ENCODE results near the gene SHISA8. TPM values are rescaled to one million over a fixed set of nuclear protein-coding genes. Genes with fewer than 3 reads are reported as not detected.

SHISA8 gene
- total RNA-seq, 1 experiment from 2014 or later: 2.3 TPM

DNA sequence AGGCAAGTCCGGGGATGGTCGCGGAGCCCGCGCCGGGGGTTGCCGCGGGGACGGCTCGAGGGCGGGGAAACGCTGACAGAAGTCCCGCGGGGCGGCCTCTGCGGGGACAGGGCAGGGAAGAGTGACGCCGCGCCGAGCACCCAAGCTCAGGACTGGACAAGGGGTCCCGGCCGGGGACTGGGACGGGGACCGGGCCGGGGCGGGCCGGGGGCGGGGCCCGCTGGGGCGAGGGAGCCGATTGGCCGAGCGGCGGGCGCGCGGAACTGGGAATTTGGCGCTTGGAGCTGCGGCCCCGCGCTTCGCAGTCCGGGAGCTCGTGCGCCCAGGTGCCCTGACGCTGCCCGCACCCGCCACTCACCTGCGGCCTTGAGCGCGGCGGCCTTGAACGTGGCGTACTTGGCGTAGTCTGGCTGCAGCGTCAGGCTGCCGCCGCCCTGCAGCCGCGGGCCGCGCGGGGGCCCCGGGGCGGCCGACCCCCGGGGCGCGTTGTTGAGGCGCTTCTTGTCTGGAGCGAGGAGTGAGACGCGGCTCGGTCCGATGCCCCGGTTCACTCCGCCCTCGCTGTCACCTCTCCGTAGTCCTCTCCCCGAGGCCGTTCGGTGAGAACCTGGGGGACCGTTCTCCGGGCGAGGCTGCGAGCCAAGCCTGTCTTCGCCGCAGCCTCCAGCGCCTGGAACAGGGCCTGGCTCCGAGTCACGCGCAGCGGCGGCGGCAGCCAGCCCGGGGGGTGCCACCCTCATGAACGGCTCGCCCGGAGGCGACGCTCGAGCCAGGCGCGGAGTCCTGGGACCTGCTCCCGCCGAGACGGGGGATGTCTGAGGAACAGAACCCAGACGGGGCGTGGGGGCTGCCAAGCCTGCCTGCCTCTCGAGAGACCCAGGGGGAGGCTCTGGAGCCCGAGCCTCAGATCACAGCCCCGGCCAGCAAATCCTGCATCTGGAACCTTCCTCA, 4.5 kb downstream of the SHISA8 start:
- TF ChIP-seq, protein P1, sequence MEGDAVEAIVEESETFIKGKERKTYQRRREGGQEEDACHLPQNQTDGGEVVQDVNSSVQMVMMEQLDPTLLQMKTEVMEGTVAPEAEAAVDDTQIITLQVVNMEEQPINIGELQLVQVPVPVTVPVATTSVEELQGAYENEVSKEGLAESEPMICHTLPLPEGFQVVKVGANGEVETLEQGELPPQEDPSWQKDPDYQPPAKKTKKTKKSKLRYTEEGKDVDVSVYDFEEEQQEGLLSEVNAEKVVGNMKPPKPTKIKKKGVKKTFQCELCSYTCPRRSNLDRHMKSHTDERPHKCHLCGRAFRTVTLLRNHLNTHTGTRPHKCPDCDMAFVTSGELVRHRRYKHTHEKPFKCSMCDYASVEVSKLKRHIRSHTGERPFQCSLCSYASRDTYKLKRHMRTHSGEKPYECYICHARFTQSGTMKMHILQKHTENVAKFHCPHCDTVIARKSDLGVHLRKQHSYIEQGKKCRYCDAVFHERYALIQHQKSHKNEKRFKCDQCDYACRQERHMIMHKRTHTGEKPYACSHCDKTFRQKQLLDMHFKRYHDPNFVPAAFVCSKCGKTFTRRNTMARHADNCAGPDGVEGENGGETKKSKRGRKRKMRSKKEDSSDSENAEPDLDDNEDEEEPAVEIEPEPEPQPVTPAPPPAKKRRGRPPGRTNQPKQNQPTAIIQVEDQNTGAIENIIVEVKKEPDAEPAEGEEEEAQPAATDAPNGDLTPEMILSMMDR (conservative IDR thresholded peaks at IDR 0.05): no peak
- no peak for TF ChIP-seq EZH2 (IDR thresholded peaks at IDR 0.05; ENCODE audit: low read depth)
- no peaks in the 10 kb centered on the region for H3K9me3 ChIP-seq (ENCODE audit: insufficient read depth, low read depth)
- ChIA-PET POLR2A (ENCODE audit: unreplicated experiment) (no interaction called here), CTCF (no interaction called here)
- intact Hi-C loops (cut with micrococcal nuclease; ENCODE audit: unreplicated experiment): no loop called here
- H3K4me3 ChIP-seq: no peak overlapping the region
- no peak overlapping the region for H3K4me2 ChIP-seq
- peaks cover 19% of the 10 kb centered on the region; the same call in 1 of the 2 replicates for H3F3A ChIP-seq (ENCODE audit: insufficient read depth, low read depth)
- peaks cover 8% of the 10 kb centered on the region; the same call in 1 of the 2 replicates for H4K20me1 ChIP-seq (ENCODE audit: insufficient read depth)
- H3K79me2 ChIP-seq (ENCODE audit: low read depth): no peaks in the 10 kb centered on the region
- no peak overlapping the region for H2AFZ ChIP-seq
- peaks cover 3% of the 10 kb centered on the region; the same call in 1 of the 2 replicates for H3K27me3 ChIP-seq (ENCODE audit: insufficient read depth, low read depth)
- H3K27ac ChIP-seq: no peak overlapping the region
- DNase-seq: peak in 1 of 2 experiments; percentile 28
- 0 out of 2 replicates have a peak, but pooled peaks cover 7% of the 10 kb centered on the region for H3K4me1 ChIP-seq (replicated peaks; ENCODE audit: insufficient read depth)
- no peaks in the 10 kb centered on the region for H3K36me3 ChIP-seq (ENCODE audit: low read depth)
- no TSS peak for BruUV-seq (replicated peaks)
- no peaks in the 10 kb centered on the region for H3K9me2 ChIP-seq (ENCODE audit: insufficient read depth)

DNA sequence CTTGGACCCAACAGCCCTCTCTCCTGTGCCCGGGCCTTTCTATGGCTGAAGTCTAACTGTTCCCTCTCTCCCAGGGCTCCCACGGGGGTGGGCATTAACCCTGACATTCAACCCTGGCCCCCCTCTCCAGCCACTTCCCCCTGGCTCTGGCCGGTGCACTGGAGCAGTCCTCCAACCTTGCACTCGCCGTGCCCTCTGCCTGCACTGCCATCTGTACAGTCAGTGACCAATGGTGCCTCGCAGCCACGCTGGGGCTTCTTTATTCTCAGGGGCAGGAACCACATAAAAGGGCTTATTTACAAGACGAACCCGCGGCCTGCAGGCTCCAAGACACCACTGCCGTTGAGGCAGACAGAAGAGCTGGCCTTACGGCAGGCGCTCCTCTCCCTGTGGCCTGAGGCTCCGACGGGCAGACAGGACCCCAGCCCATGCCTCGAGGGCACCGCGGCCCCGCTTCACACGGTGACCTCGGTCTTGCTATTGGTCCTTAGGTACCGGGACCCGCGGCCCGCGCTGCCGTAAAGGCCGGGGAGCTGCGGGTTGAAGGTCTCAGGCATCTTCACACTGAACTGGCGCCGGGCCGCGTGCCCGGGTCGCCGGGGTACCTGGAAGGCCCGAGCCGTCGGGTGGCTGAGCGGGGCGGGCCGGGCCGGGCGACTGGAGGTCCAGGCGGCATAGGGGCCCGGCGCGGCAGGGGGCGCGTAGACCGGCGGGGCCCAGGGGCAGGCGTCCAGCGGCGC, 5.4 kb downstream of the SHISA8 start:
- intact Hi-C loops (cut with micrococcal nuclease; ENCODE audit: unreplicated experiment): no loop called here
- H3K4me3 ChIP-seq: no peak overlapping the region
- CTCF ChIA-PET: no interaction called here
- POLR2A ChIA-PET (ENCODE audit: unreplicated experiment): no interaction called here
- BruUV-seq (replicated peaks): no TSS peak
- no peaks in the 10 kb centered on the region for H3K79me2 ChIP-seq (ENCODE audit: low read depth)
- H3K4me1 ChIP-seq (replicated peaks; ENCODE audit: insufficient read depth): 0 out of 2 replicates have a peak, but pooled peaks cover 7% of the 10 kb centered on the region
- no peak overlapping the region for H2AFZ ChIP-seq
- no peak overlapping the region for H3K27ac ChIP-seq
- H4K20me1 ChIP-seq (ENCODE audit: insufficient read depth): peaks cover 12% of the 10 kb centered on the region; the same call in 1 of the 2 replicates
- peaks cover 19% of the 10 kb centered on the region; the same call in 1 of the 2 replicates for H3F3A ChIP-seq (ENCODE audit: insufficient read depth, low read depth)
- H3K4me2 ChIP-seq: no peak overlapping the region
- no peaks in the 10 kb centered on the region for H3K9me2 ChIP-seq (ENCODE audit: insufficient read depth)
- no peak for DNase-seq
- H3K9me3 ChIP-seq (ENCODE audit: insufficient read depth, low read depth): no peaks in the 10 kb centered on the region
- H3K36me3 ChIP-seq (ENCODE audit: low read depth): no peaks in the 10 kb centered on the region
- TF ChIP-seq EZH2 (IDR thresholded peaks at IDR 0.05; ENCODE audit: low read depth): no peak
- TF ChIP-seq, protein P1 (conservative IDR thresholded peaks at IDR 0.05): no peak
- no peaks in the 10 kb centered on the region for H3K27me3 ChIP-seq (ENCODE audit: insufficient read depth, low read depth)

Data from PC-9 (cell line).